GM18505 (cell line): ENCODE measurements around the gene NCS1.

Experiments used
- ATAC-seq: cut with Tn5 transposase; IDR thresholded peaks from one replicate; pipeline ENCODE4 v1.9.1; 2021; ENCODE audit not compliant: unreplicated experiment
- POLR2A ChIP-seq: IDR thresholded peaks from 4 replicates; pipeline ENCODE4 v1.6.1; 2011; ENCODE audit warnings: borderline replicate concordance; ENCODE audit not compliant: insufficient read depth, insufficient read length; ENCODE audit errors: extremely low read depth

The NCS1 gene

DNA sequence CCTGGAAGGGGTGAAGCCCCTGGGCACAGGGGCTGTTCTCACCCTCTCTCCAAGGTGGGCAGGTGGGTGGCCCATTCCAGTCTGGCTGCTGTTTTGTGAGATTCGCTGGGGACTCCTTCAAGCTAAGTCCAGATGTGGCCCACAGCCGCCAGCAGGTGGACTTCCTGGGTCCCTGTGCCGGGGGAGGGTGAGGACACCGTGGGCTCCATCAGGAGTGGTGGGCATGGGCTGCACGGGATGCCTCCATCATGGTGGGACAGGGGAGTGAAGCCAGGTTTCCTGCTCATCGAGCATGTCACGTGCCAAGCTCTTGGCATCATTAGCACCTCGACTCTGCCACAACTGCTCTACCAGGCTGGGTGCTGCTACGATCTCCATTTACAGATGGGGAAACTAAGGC is 1.8 kb downstream of the NCS1 start:
- no peak for ATAC-seq
- TF ChIP-seq POLR2A = no peak

DNA sequence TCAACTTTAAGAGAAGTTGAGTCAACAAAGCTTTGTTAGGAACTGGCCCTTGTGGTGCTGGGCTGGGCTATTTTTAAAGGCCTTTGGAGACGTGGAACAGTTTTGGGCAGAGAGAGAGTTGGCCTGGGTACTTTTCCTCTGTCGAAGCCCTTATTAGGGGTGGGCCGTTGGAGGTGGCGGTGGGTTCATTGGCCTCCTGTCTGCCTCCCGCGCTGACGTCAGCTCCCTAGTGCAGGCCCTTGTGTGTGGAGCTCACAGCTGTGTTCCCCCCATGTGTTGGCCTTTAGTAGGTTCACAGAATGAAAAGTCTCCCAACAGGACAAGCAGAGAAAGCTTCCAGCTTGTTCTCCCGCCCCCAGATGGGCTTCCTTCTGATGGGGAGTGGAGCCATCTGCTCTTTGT is 2.7 kb downstream of the NCS1 start:
- no peak for ATAC-seq
- TF ChIP-seq POLR2A = no peak

- TF ChIP-seq POLR2A = no peak
- ATAC-seq = no peak
These were observed 3.2 kb downstream of the NCS1 start for GRCh38 chr9:130175355-130175754.

DNA sequence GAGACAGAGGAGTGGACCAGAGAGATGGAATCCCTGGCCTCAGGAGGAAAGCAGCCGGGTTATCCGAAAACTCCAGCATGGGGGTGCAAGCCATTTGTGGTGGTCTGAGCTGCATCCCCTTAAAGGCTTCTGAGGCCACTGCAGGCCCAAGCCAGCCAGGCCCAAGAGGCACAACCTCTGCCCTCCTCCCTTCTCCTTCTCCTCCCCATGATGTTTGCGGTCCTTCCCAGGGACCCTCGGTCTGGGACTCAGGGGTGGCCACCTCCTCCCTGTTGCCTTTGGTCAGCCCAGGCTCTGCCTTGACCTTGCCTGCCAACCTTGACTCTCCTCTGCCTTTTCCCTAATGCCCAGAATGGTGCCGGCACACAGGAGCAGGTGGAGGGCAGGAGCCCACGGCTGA is 4.6 kb downstream of the NCS1 start:
- no peak for TF ChIP-seq POLR2A

DNA sequence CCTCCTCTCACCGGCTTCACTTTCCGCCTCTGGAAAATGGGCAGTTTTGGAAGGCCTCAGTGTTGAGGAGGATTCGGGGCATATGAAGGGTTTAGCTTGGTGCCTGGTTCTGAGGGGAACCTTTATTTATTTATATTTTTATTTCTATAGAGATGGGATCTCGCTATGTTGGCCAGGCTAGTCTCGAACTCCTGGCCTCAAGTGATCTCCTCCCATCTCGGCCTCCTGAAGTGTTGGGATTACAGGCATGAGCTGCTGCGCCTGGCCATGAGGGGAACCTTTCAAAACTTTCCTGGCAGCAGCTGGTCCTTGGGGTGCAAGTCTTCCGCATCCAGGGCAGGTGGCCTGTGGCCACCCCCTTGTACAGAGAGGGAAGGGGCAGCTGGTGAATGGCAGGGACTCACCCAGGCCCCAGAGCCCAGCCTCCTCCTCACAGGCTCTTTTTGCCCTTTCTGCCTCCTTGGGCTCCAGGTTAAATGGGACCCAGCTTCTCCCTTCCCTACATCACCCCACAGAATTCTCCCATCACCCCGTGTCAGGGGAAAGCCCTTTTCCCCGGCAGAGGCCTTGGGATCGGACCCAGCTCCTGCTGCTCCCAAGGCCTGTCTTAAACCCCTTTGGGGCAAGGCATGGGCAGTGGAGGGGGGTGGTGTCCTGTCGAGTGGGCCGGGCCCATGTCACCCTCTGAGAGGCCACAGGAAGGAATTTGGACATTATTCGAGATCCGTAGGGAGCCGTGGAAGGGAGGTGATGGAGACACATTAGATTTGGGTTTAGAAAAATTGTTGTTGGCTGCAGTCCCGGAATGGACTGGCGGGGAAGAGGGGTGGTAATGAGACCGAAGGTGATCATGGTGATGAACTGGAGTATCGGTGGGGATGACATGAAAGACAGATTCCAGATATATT is 5.9 kb downstream of the NCS1 start:
- TF ChIP-seq POLR2A = no peak
- no peak for ATAC-seq

More for the DNA sequence above, 4.6 kb downstream of the NCS1 start:
- ATAC-seq = no peak

DNA sequence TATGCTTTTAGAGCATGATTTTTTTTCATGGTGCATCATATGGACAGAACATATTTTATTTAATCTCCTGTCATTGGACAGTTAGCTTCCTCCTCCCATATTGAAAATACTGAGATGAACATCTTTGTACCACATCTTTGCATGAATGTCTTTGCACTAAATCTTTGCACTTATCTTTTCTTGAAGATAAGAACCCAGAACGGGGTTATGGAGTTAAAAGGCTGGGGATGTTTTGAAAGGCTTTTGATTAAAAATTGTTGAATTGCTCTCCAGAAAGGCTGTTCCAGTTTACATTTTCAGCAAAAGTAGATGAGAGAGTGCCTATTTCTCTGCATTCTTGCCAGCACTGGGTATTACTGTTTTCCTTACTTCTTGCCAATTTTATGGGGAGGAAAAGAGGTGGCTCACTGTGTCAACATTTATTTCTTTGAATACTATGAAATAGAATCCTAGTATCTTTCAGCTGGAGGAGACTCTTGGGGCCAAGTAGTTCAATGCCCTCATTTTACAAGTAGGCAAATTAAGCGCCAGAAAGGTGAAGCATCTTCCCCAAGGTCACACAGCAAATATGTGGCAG is 7.2 kb downstream of the NCS1 start:
- ATAC-seq = no peak
- TF ChIP-seq POLR2A = no peak

- ATAC-seq = no peak
- no peak for TF ChIP-seq POLR2A
These were observed 8.3 kb downstream of the NCS1 start for GRCh38 chr9:130180516-130180915.

GRCh38 chr9:130181678-130182380 is 9.6 kb downstream of the NCS1 start:
- ATAC-seq = no peak
- TF ChIP-seq POLR2A = no peak

GRCh38 chr9:130182381-130182909 is 10.2 kb downstream of the NCS1 start:
- no peak for ATAC-seq
- no peak for TF ChIP-seq POLR2A

DNA sequence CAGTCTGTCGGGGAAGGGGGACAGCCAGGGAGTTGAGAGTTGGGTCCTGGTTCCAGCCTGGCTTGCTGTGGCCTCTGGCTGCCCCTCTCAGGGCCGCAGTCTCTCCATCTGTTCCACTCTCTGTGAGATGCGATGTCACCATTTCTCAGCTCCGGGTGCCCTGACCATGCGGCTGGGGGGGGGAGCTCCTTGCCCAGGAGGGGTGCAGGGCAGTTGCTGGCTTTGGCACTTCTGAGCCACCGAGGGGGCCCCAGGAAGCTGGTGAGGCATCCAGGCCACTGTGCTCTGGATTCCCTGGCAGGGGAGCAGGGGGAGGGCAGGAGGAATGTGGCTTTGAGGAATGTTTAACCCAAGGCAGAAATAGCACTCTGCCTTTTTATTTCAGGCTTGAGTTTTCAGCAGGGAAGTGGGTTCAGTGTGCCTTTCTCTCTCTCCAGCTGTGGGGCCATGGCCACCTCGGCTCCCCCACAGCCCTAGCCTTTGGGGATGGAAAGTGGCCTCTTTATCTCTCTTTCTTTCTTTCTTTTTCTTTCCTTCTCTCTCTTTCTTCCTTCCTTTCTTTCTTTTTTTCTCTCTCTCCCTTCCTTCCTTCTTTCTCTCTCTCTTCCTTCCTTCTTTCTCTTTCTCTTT is 11.0 kb downstream of the NCS1 start:
- no peak for ATAC-seq
- TF ChIP-seq POLR2A = no peak

GRCh38 chr9:130185017-130185416 is 12.8 kb downstream of the NCS1 start:
- TF ChIP-seq POLR2A = no peak
- no peak for ATAC-seq

- ATAC-seq = no peak
These were observed 13.4 kb downstream of the NCS1 start for GRCh38 chr9:130185490-130186031.

DNA sequence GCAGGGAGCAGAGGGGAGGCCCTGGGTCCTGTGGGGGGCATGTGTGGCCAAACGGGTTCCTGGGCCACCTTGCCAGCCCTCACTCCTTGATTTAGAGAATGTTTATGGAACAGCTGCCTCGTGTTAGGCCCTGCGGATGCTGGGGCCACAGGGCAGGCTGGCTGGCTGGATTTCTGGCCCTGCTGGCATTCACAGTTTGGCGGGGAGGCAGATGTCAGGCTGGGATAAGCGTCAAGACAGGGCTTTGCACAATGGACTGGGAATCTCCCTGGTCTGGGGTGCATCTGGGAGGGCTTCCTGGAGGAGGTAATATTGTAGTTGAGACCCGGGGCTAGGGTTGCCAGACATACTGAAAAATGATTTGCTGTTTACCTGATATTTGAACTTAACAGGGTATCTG is 13.8 kb downstream of the NCS1 start:
- no peak for ATAC-seq

More at GRCh38 chr9:130185490-130186031, 13.4 kb downstream of the NCS1 start:
- TF ChIP-seq POLR2A = no peak

More for the DNA sequence above, 13.8 kb downstream of the NCS1 start:
- TF ChIP-seq POLR2A = no peak
